GM21576 (cell line): ENCODE results near the gene PNMA8B.

Experiments
- ATAC-seq: cut with Tn5 transposase; IDR thresholded peaks from one replicate; pipeline ENCODE4 v1.9.1; 2021; ENCODE audit warnings: mild to moderate bottlenecking, moderate library complexity; ENCODE audit not compliant: unreplicated experiment

PNMA8B gene

GRCh38 chr19:46487802-46488445 is 7.7 kb downstream of the PNMA8B start:
- ATAC-seq = no peak

GRCh38 chr19:46487178-46487801 is 8.4 kb downstream of the PNMA8B start:
- ATAC-seq = no peak

- no peak for ATAC-seq
Observed at GRCh38 chr19:46486358-46486757, 9.3 kb downstream of the PNMA8B start.

GRCh38 chr19:46484656-46485055 is 11.0 kb downstream of the PNMA8B start:
- ATAC-seq = no peak

- ATAC-seq = no peak
Observed at GRCh38 chr19:46482631-46483030, 13.0 kb downstream of the PNMA8B start.

GRCh38 chr19:46481947-46482346 is 13.7 kb downstream of the PNMA8B start:
- no peak for ATAC-seq

GRCh38 chr19:46481223-46481848 is 14.3 kb downstream of the PNMA8B start:
- ATAC-seq = no peak

- ATAC-seq = no peak
Observed at GRCh38 chr19:46480415-46480814, 15.3 kb downstream of the PNMA8B start.

- ATAC-seq = no peak
Observed at GRCh38 chr19:46478356-46478986, 17.2 kb downstream of the PNMA8B start.

- ATAC-seq = no peak
Observed at GRCh38 chr19:46475986-46476385, 19.7 kb downstream of the PNMA8B start.

- no peak for ATAC-seq
Observed at GRCh38 chr19:46474211-46474610, 21.5 kb downstream of the PNMA8B start.

GRCh38 chr19:46472592-46472991 is 23.1 kb downstream of the PNMA8B start:
- no peak for ATAC-seq

GRCh38 chr19:46471811-46472543 is 23.7 kb downstream of the PNMA8B start:
- no peak for ATAC-seq

- no peak for ATAC-seq
Observed at GRCh38 chr19:46471116-46471733, 24.4 kb downstream of the PNMA8B start, which contains the start of gene PNMA8A. PNMA8A (minus strand) TSS chr19:46471563; CDS start chr19:46471035, 528 bp downstream.

GRCh38 chr19:46470376-46470775 is 25.3 kb downstream of the PNMA8B start:
- no peak for ATAC-seq

- ATAC-seq = no peak
Observed at GRCh38 chr19:46469541-46470185, 26.0 kb downstream of the PNMA8B start.

GRCh38 chr19:46466536-46467196 is 29.0 kb downstream of the PNMA8B start:
- no peak for ATAC-seq

GRCh38 chr19:46463516-46463915 is 32.2 kb downstream of the PNMA8B start:
- ATAC-seq = no peak

- ATAC-seq = no peak
Observed at GRCh38 chr19:46461537-46461936, 34.1 kb downstream of the PNMA8B start.

GRCh38 chr19:46460981-46461380 is 34.7 kb downstream of the PNMA8B start:
- ATAC-seq = no peak
